T-cell (primary cell): ENCODE results near the gene PRSS53. TPM values are rescaled to one million over a fixed set of nuclear protein-coding genes. Genes with fewer than 3 reads are reported as not detected.

Experiments used
- ATAC-seq, 4 experiments: fragments of 200-7000 bp in 3 of 4; fragments of 150-1000 bp in 1 of 4; cut with Tn5 transposase; replicated peaks in 1 of 4; 1 replicate in 3 of 4; 2 replicates in 1 of 4; pipeline ENCODE4 v1.10.0; 2021; ENCODE audit warnings: moderate library complexity in 3 of 4, mild to moderate bottlenecking in 2 of 4, moderate number of reproducible peaks in 1 of 4
- CTCF ChIA-PET, 2 donors: fragments of 300-600 bp; sonication (Branson Sonifier 250); formaldehyde crosslinking; loops; one replicate each; lab custom pipeline; 2022; ENCODE audit warnings: antibody characterized with exemption in 2 of 2; lab: Charles Lee
- POLR2A ChIA-PET, 2 donors: fragments of 300-600 bp; sonication (Branson Sonifier 250); formaldehyde crosslinking; loops; one replicate each; lab custom pipeline; 2022; ENCODE audit warnings: antibody characterized with exemption in 2 of 2; lab: Charles Lee
- DNase-seq, 35 experiments: peaks; one replicate each; pipeline versions ENCODE4 v3.0.0 to v3.0.0-alpha.2; 2013 to 2023
- H3K27ac ChIP-seq: one replicate; pipeline ENCODE4 v1.5.1; 2013; ENCODE audit warnings: low read length
- H3K27me3 ChIP-seq, 2 experiments: replicated peaks in 1 of 2; 1 replicate in 1 of 2; 2 replicates in 1 of 2; pipeline versions ENCODE4 v1.6.1 to v1.7.0; 2013; ENCODE audit warnings: low read length in 1 of 2, mixed read lengths in 1 of 2; ENCODE audit not compliant: control insufficient read depth in 2 of 2, insufficient read depth in 2 of 2; ENCODE audit errors: extremely low read depth in 1 of 2
- H3K36me3 ChIP-seq, 2 donors: 1 replicate in 1 of 2; 2 replicates in 1 of 2; pipeline versions ENCODE4 v1.6.1 to v1.7.0; 2013; ENCODE audit warnings: low read length in 1 of 2; ENCODE audit not compliant: control insufficient read depth in 2 of 2, insufficient read depth in 1 of 2; ENCODE audit errors: extremely low read depth in 1 of 2
- H3K4me1 ChIP-seq, 2 experiments: 1 replicate in 1 of 2; 2 replicates in 1 of 2; pipeline versions ENCODE4 v1.6.1 to v1.7.0; 2013; ENCODE audit warnings: low read length in 2 of 2, mixed read lengths in 1 of 2; ENCODE audit not compliant: insufficient read depth in 2 of 2, control insufficient read depth in 1 of 2; ENCODE audit errors: extremely low read depth in 1 of 2
- H3K4me3 ChIP-seq, 2 donors: 1 replicate in 1 of 2; 2 replicates in 1 of 2; pipeline versions ENCODE4 v1.5.1 to v1.7.0; 2013; ENCODE audit warnings: mild to moderate bottlenecking in 2 of 2, low read length in 1 of 2, moderate library complexity in 1 of 2; ENCODE audit not compliant: control insufficient read depth in 1 of 2; ENCODE audit errors: extremely low read depth in 1 of 2
- H3K9me3 ChIP-seq: 2 replicates; pipeline ENCODE4 v1.7.0; 2013
- H3K27ac Mint-ChIP-seq, 2 donors: one replicate each; pipeline ENCODE4 v1.8.0; 2020 to 2021; ENCODE audit warnings: mild to moderate bottlenecking in 2 of 2, mixed read lengths in 2 of 2
- H3K27me3 Mint-ChIP-seq, 2 donors: one replicate each; pipeline ENCODE4 v1.8.0; 2021 to 2022; ENCODE audit warnings: mixed read lengths in 2 of 2
- H3K36me3 Mint-ChIP-seq: one replicate; pipeline ENCODE4 v1.8.0; 2021; ENCODE audit warnings: mixed read lengths
- H3K4me1 Mint-ChIP-seq, 3 donors: one replicate each; pipeline ENCODE4 v1.8.0; 2020 to 2022; ENCODE audit warnings: mixed read lengths in 3 of 3, mild to moderate bottlenecking in 1 of 3
- H3K4me3 Mint-ChIP-seq, 3 donors: one replicate each; pipeline ENCODE4 v1.8.0; 2020 to 2022; ENCODE audit warnings: mild to moderate bottlenecking in 3 of 3, mixed read lengths in 3 of 3, moderate library complexity in 3 of 3
- H3K9me3 Mint-ChIP-seq, 3 donors: one replicate each; pipeline ENCODE4 v1.8.0; 2020 to 2022; ENCODE audit warnings: mixed read lengths in 3 of 3
- WGBS: methylation state at CpG from one replicate; pipeline ENCODE4 v1.1.5; 2013; ENCODE audit warnings: missing lambda C conversion rate; ENCODE audit not compliant: insufficient coverage; 5-methylcytosine and 5-hydroxymethylcytosine counted together
- total RNA-seq, 35 experiments: library from RNA in 6 of 35; stranded (reverse) in 6 of 35; fragments of 120-200 nt in 1 of 35; gene quantifications; one replicate each; pipeline versions ENCODE4 v1.2.1 to v1.2.4 and lab custom pipeline; 2013 to 2026

The PRSS53 gene
- total RNA-seq, 5 donors from 2014 or later (not counting 1 experiment from before 2014, with no cell fraction given): 4.5 to 15.3 (median 13.1) TPM

DNA sequence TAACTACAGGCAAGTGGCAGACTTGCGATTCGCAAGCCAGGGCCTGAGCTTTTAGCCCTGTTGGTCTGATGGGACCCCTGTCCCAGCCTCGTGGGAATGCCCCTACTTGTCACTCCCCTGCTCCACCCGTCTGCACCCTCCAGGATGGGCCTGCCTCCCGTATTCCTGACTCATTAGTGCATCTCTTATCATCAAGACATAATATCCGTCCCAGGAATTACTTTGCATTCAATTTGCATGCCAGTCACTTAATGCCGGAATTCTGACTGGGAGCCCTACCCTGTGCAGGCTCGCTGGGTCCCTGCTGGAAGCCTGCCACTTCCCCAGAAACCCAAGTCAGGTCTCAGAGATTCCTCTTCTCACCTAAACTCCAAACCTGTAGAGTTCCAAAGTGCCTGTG lies 3.3 kb downstream of the PRSS53 start:
- no peaks in the 10 kb centered on the region for H3K9me3 ChIP-seq
- DNase-seq: no peak
- no peak for ATAC-seq
- Mint-ChIP-seq H3K4me1 (peaks cover 9 to 29% (median 17%) of the 10 kb centered on the region in 3 donors), H3K36me3 (peaks cover 10% of the 10 kb centered on the region), H3K27ac (no peak overlapping the region), H3K9me3 (no peaks in the 10 kb centered on the region), H3K27me3 (no peaks in the 10 kb centered on the region), H3K4me3 (no peak overlapping the region)
- ChIA-PET POLR2A (no interaction called here), CTCF (no interaction called here)
- no peak overlapping the region for H3K27ac ChIP-seq
- WGBS: 92% methylated on average over 8 of the region's 8 CpGs
- H3K4me1 ChIP-seq: peaks cover 0 to 21% of the 10 kb centered on the region in 2 experiments
- H3K4me3 ChIP-seq: no peak overlapping the region
- H3K27me3 ChIP-seq: no peaks in the 10 kb centered on the region
- H3K36me3 ChIP-seq: peaks cover 15 to 64% of the 10 kb centered on the region in 2 donors

GRCh38 chr16:31084584-31085302 lies 4.0 kb downstream of the PRSS53 start:
- no peaks in the 10 kb centered on the region for H3K9me3 Mint-ChIP-seq
- ATAC-seq (no peak), DNase-seq (no peak)
- Histone ChIP-seq H3K27me3 (no peaks in the 10 kb centered on the region), H3K4me3 (no peak overlapping the region), H3K4me1 (peaks cover 0 to 26% of the 10 kb centered on the region in 2 experiments), H3K36me3 (peaks cover 22 to 66% of the 10 kb centered on the region in 2 donors), H3K9me3 (no peaks in the 10 kb centered on the region), H3K27ac (no peak overlapping the region)
- over 99% methylated on average over 16 of the region's 16 CpGs for WGBS
- no peak overlapping the region for H3K4me3 Mint-ChIP-seq
- no peak overlapping the region for H3K27ac Mint-ChIP-seq
- ChIA-PET POLR2A (interaction anchor here in 1 of 2 donors (0.5 to 0.7 kb wide), 2 partner anchors 9 to 707 kb away, joined by 3 to 4 read pairs; no protein-coding TSS in a partner anchor), CTCF (no interaction called here)
- peaks cover 11% of the 10 kb centered on the region for H3K36me3 Mint-ChIP-seq
- H3K4me1 Mint-ChIP-seq: peaks cover 9 to 29% (median 19%) of the 10 kb centered on the region in 3 donors
- H3K27me3 Mint-ChIP-seq: no peaks in the 10 kb centered on the region

- H3K4me1 ChIP-seq: peaks cover 0 to 34% of the 10 kb centered on the region in 2 experiments
- no peaks in the 10 kb centered on the region for H3K27me3 Mint-ChIP-seq
- H3K9me3 ChIP-seq: no peaks in the 10 kb centered on the region
- H3K4me3 Mint-ChIP-seq: no peak overlapping the region
- H3K27ac ChIP-seq: no peak overlapping the region
- no peak for ATAC-seq
- peaks cover 22 to 70% of the 10 kb centered on the region in 2 donors for H3K36me3 ChIP-seq
- no peaks in the 10 kb centered on the region for H3K27me3 ChIP-seq
- H3K36me3 Mint-ChIP-seq: peaks cover 18% of the 10 kb centered on the region
- CTCF ChIA-PET: no interaction called here
- WGBS: 96% methylated on average over 13 of the region's 13 CpGs
- no peak overlapping the region for H3K27ac Mint-ChIP-seq
- no peak overlapping the region for H3K4me3 ChIP-seq
- POLR2A ChIA-PET: interaction anchor here in 1 of 2 donors (0.7 kb wide), 1 partner anchor 10 kb away, joined by 3 read pairs; no protein-coding TSS in a partner anchor
- DNase-seq: no peak
- H3K9me3 Mint-ChIP-seq: no peaks in the 10 kb centered on the region
- H3K4me1 Mint-ChIP-seq: peaks cover 13 to 29% (median 21%) of the 10 kb centered on the region in 3 donors
Measured at GRCh38 chr16:31083981-31084380, 4.8 kb downstream of the PRSS53 start.

DNA sequence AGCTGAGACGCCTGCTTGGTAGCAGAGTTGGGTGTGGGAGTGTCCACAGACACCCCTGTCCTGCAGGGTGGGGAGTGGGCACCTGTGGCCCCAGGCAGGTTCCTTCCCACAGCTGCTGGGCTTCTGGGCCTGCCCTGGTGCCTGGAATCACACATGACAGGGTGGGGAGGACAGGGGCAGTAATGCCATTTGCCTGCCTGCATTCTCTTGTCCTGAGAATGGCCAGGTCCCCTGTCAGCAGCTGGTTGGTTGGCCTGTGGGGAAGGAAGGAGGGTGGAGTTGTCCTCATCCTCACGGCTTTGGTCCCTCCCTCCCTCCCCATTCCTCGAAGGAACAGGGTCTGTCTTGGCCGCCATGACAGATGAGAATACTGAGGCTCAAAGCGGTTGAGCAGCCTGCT lies 5.2 kb downstream of the PRSS53 start:
- 85% methylated on average over 4 of the region's 5 CpGs for WGBS
- H3K27me3 Mint-ChIP-seq: no peaks in the 10 kb centered on the region
- Histone ChIP-seq H3K27ac (no peak overlapping the region), H3K9me3 (no peaks in the 10 kb centered on the region), H3K27me3 (no peaks in the 10 kb centered on the region), H3K4me1 (peaks cover 0 to 38% of the 10 kb centered on the region in 2 experiments), H3K36me3 (peaks cover 24 to 70% of the 10 kb centered on the region in 2 donors), H3K4me3 (no peak overlapping the region)
- peaks cover 22% of the 10 kb centered on the region for H3K36me3 Mint-ChIP-seq
- H3K27ac Mint-ChIP-seq: no peak overlapping the region
- POLR2A ChIA-PET: no interaction called here
- ATAC-seq (no peak), DNase-seq (no peak)
- no peak overlapping the region for H3K4me3 Mint-ChIP-seq
- CTCF ChIA-PET: no interaction called here
- H3K4me1 Mint-ChIP-seq: peaks cover 14 to 29% (median 24%) of the 10 kb centered on the region in 3 donors
- no peaks in the 10 kb centered on the region for H3K9me3 Mint-ChIP-seq

DNA sequence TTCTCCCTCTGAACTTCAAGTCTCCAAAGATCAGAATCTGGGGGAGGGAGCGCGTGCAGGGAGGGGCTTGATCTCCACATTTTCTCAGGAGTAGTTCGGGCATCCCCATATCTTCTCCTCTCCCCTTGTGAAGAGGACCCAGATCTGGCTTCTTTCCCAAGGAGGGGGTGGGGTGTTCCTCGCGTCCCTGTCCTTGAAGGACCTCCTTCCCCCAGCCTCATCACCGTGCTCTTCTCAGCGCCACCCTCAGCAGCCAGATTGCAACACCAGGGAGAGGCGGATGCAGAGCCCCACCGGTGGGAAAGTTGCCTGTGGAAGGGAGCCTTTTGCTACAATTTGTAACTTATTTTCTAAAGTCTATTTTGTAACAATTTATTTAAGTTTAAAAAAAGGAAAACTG lies 5.7 kb downstream of the PRSS53 start:
- no peak overlapping the region for H3K27ac Mint-ChIP-seq
- Histone ChIP-seq H3K9me3 (no peaks in the 10 kb centered on the region), H3K27me3 (no peaks in the 10 kb centered on the region), H3K27ac (no peak overlapping the region), H3K4me3 (no peak overlapping the region), H3K36me3 (peaks cover 26 to 71% of the 10 kb centered on the region in 2 donors), H3K4me1 (peaks cover 0 to 39% of the 10 kb centered on the region in 2 experiments)
- H3K4me1 Mint-ChIP-seq: peaks cover 14 to 32% (median 25%) of the 10 kb centered on the region in 3 donors
- ChIA-PET CTCF (no interaction called here), POLR2A (no interaction called here)
- H3K4me3 Mint-ChIP-seq: no peak overlapping the region
- DNase-seq (no peak), ATAC-seq (no peak)
- no CpG with 5 or more reads among the region's 9 CpGs for WGBS
- H3K36me3 Mint-ChIP-seq: peaks cover 24% of the 10 kb centered on the region
- no peaks in the 10 kb centered on the region for H3K27me3 Mint-ChIP-seq
- no peaks in the 10 kb centered on the region for H3K9me3 Mint-ChIP-seq

DNA sequence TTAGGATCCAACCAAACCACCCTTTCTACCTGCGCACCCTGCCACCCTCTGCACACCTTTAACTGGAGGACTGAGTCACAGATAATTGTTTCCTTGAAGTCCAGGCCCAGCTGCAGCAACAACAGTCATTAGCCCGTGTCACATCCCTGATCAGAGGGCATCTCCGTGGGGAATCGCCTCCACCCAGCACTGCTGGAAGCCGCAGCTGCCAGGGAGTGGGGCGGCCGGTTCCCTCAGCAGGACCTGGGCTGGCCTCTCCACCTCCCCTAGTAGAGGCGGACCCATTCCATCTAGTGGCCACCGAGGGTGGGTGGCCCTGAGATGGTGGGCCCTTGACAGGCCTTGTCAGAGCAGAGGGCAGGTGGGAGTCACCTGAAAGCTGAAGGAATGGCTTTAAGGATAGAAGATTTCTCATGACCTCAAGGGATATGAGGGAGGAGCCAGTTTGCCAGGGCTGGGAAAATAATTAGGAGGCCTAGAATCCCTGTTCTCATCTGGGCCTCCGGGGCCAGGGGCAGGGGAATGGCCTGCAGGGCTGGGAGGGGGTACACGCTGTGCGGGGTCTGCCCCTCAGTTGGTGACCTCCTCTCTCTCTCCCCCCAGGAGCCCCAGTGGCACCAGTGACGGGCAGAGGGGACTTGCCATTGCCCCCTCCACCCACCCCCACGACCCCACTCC lies 6.2 kb downstream of the PRSS53 start:
- Mint-ChIP-seq H3K27me3 (no peaks in the 10 kb centered on the region), H3K9me3 (no peaks in the 10 kb centered on the region), H3K36me3 (peaks cover 30% of the 10 kb centered on the region), H3K4me1 (peaks cover 20 to 33% (median 30%) of the 10 kb centered on the region in 3 donors), H3K27ac (peak overlapping the region; percentile 21 to 31), H3K4me3 (no peak overlapping the region)
- ATAC-seq (no peak), DNase-seq (no peak)
- Histone ChIP-seq H3K27ac (no peak overlapping the region), H3K27me3 (no peaks in the 10 kb centered on the region), H3K4me1 (peaks cover 0 to 39% of the 10 kb centered on the region in 2 experiments), H3K4me3 (no peak overlapping the region), H3K9me3 (no peaks in the 10 kb centered on the region), H3K36me3 (peaks cover 26 to 74% of the 10 kb centered on the region in 2 donors)
- CTCF ChIA-PET: no interaction called here
- POLR2A ChIA-PET: no interaction called here
- WGBS: 90% methylated on average over 11 of the region's 14 CpGs
